HepG2 (cell line): ENCODE data around the gene DDX24. TPM values are rescaled to one million over a fixed set of nuclear protein-coding genes. Genes with fewer than 3 reads are reported as not detected.

ENCODE experiments used
- AGO2 ChIP-seq: fragments of 200-400 bp; formaldehyde crosslinking; optimal IDR thresholded peaks from 2 replicates; pipeline ENCODE3; 2017; ENCODE audit warnings: mild to moderate bottlenecking, low read depth, low read length, moderate library complexity
- BCL6 ChIP-seq: IDR thresholded peaks from 2 replicates; pipeline ENCODE4 v1.6.1; 2016; ENCODE audit warnings: missing genetic modification reagents, missing compliant biosample characterization
- DNMT3B ChIP-seq: conservative IDR thresholded peaks from 2 replicates; pipeline ENCODE4 v1.6.1; 2016; ENCODE audit warnings: missing biosample characterization, control low read depth
- KLF11 ChIP-seq: IDR thresholded peaks from 2 replicates; pipeline ENCODE4 v1.6.1; 2016; ENCODE audit warnings: missing compliant biosample characterization
- MATR3 ChIP-seq: sonication (generic); formaldehyde crosslinking; IDR thresholded peaks from 2 replicates; pipeline ENCODE4 v1.4.0; 2020; ENCODE audit warnings: missing genetic modification reagents
- NR3C1 ChIP-seq: sonication (generic); formaldehyde crosslinking; IDR thresholded peaks from 2 replicates; pipeline ENCODE4 v1.4.0; 2020; ENCODE audit warnings: missing genetic modification reagents
- PHB2 ChIP-seq: fragments of 450-650 bp; IDR thresholded peaks from 2 replicates; pipeline ENCODE4 v1.6.1; 2018; ENCODE audit not compliant: partially characterized antibody
- PHF21A ChIP-seq: sonication (generic); formaldehyde crosslinking; IDR thresholded peaks from 2 replicates; pipeline ENCODE4 v1.5.0; 2020; ENCODE audit warnings: mild to moderate bottlenecking, missing genetic modification reagents
- RFXAP ChIP-seq: sonication (generic); formaldehyde crosslinking; IDR thresholded peaks from 2 replicates; pipeline ENCODE4 v1.4.0; 2020; ENCODE audit warnings: missing genetic modification reagents, borderline replicate concordance
- SAP130 ChIP-seq: IDR thresholded peaks from 2 replicates; pipeline ENCODE4 v1.6.1; 2016; ENCODE audit warnings: low read depth
- SRSF4 ChIP-seq: fragments of 200-400 bp; formaldehyde crosslinking; IDR thresholded peaks from one replicate; pipeline ENCODE4 v1.6.1; 2018; ENCODE audit warnings: mild to moderate bottlenecking, low read depth, low read length, moderate library complexity; ENCODE audit not compliant: poor library complexity, severe bottlenecking
- SYNCRIP ChIP-seq: fragments of 200-400 bp; formaldehyde crosslinking; IDR thresholded peaks from 2 replicates; pipeline ENCODE4 v1.6.1; 2018; ENCODE audit warnings: mild to moderate bottlenecking, low read depth, low read length; ENCODE audit not compliant: insufficient read depth
- ZC3H4 ChIP-seq: sonication (generic); formaldehyde crosslinking; IDR thresholded peaks from 2 replicates; pipeline ENCODE4 v1.4.0; 2020; ENCODE audit warnings: missing genetic modification reagents, borderline replicate concordance
- ZFAT ChIP-seq: sonication (generic); formaldehyde crosslinking; conservative IDR thresholded peaks from 2 replicates; pipeline ENCODE4 v1.8.1; 2023; ENCODE audit warnings: missing genetic modification reagents, inconsistent platforms
- ZNF230 ChIP-seq: sonication (generic); formaldehyde crosslinking; IDR thresholded peaks from 2 replicates; pipeline ENCODE4 v1.4.0; 2020; ENCODE audit warnings: mild to moderate bottlenecking, missing genetic modification reagents
- ZNF33A ChIP-seq: sonication (generic); formaldehyde crosslinking; IDR thresholded peaks from 2 replicates; pipeline ENCODE4 v1.5.1; 2020; ENCODE audit warnings: missing genetic modification reagents, mild to moderate bottlenecking, moderate library complexity, borderline replicate concordance
- polyA plus RNA-seq, 8 experiments: library from polyadenylated mRNA; depleted of rRNA in 3 of 8; stranded (reverse) in 7 of 8; unstranded in 1 of 8; fragments of >200 nt; fragmentation: Illumina TruSeq in 4 of 8; extraction: Trizol in 4 of 8; gene quantifications; 2 replicates each; pipeline versions ENCODE4 v1.2.1 to v1.2.3, GENCODE V29; 2011 to 2016; ENCODE audit warnings: low read depth in 4 of 8, missing spikeins in 1 of 8, mixed read lengths in 1 of 8; ENCODE audit not compliant: insufficient read depth in 1 of 8
- total RNA-seq, 5 experiments: library from RNA; depleted of rRNA; stranded (reverse); fragments of >200 nt; fragmentation: Illumina TruSeq; extraction: Trizol; gene quantifications; 2 replicates each; pipeline ENCODE4 v1.2.3, GENCODE V29; 2016; ENCODE audit warnings: low read depth in 1 of 5
- TF ChIP-seq, protein P1 (sequence below): sonication (generic); formaldehyde crosslinking; IDR thresholded peaks from 2 replicates; pipeline ENCODE4 v1.4.0; 2020; ENCODE audit warnings: missing genetic modification reagents
- TF ChIP-seq, protein P2 (sequence below): sonication (generic); formaldehyde crosslinking; IDR thresholded peaks from 2 replicates; pipeline ENCODE4 v1.8.0; 2022; ENCODE audit warnings: missing genetic modification reagents, mild to moderate bottlenecking, inconsistent platforms, borderline replicate concordance
- TF ChIP-seq, protein P3 (sequence below): sonication (generic); formaldehyde crosslinking; IDR thresholded peaks from 2 replicates; pipeline ENCODE4 v1.8.0; 2023; ENCODE audit warnings: mild to moderate bottlenecking, missing genetic modification reagents
- TF ChIP-seq, protein P4 (sequence below): sonication (generic); formaldehyde crosslinking; IDR thresholded peaks from 2 replicates; pipeline ENCODE4 v1.5.0; 2020; ENCODE audit warnings: mild to moderate bottlenecking, missing genetic modification reagents

Gene DDX24
- total and polyA plus RNA-seq, 2 of the 13 experiments (the other 11 are each of a cell fraction or from before 2014, with no cell fraction given), result 67.3 to 149 TPM

DNA sequence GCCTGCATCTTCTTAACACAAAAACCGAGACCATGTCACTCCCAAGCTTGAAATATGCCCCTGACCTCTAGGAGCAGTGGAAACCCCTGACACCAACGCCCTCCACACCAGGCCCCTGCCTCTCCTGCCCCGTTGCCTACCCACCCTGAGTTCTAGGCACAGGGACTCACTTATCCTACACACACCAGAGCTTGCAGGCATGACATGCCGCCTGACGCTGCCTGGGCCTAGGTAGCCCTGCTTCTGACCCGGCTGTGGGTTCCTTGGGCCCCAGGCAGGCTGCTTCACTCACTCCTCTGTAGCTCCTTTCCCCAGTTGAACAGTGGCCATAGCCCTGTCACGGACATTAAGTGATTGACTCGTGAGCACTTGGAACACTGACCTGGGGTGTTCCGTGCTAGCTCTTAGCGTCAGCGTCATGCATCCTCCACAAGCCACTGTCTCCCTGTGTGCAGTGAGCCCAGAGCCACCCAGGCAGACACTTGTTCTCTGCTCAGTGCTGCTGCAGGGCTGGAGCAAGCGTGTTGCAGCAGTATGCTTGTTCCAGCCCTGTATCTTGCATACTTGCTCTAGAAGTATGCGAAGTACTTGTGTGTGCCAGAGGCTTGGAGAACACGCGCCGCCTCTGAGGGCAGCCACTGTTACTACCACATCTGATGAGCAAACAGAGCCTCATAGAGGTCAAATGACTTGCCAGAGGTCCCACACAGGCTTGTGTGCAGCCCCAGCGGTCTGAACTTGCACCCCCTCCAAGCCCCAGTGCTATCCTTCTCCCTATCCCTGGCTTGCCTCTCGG is 39.3 kb downstream of the DDX24 start (continued):
- TF ChIP-seq, protein P1, sequence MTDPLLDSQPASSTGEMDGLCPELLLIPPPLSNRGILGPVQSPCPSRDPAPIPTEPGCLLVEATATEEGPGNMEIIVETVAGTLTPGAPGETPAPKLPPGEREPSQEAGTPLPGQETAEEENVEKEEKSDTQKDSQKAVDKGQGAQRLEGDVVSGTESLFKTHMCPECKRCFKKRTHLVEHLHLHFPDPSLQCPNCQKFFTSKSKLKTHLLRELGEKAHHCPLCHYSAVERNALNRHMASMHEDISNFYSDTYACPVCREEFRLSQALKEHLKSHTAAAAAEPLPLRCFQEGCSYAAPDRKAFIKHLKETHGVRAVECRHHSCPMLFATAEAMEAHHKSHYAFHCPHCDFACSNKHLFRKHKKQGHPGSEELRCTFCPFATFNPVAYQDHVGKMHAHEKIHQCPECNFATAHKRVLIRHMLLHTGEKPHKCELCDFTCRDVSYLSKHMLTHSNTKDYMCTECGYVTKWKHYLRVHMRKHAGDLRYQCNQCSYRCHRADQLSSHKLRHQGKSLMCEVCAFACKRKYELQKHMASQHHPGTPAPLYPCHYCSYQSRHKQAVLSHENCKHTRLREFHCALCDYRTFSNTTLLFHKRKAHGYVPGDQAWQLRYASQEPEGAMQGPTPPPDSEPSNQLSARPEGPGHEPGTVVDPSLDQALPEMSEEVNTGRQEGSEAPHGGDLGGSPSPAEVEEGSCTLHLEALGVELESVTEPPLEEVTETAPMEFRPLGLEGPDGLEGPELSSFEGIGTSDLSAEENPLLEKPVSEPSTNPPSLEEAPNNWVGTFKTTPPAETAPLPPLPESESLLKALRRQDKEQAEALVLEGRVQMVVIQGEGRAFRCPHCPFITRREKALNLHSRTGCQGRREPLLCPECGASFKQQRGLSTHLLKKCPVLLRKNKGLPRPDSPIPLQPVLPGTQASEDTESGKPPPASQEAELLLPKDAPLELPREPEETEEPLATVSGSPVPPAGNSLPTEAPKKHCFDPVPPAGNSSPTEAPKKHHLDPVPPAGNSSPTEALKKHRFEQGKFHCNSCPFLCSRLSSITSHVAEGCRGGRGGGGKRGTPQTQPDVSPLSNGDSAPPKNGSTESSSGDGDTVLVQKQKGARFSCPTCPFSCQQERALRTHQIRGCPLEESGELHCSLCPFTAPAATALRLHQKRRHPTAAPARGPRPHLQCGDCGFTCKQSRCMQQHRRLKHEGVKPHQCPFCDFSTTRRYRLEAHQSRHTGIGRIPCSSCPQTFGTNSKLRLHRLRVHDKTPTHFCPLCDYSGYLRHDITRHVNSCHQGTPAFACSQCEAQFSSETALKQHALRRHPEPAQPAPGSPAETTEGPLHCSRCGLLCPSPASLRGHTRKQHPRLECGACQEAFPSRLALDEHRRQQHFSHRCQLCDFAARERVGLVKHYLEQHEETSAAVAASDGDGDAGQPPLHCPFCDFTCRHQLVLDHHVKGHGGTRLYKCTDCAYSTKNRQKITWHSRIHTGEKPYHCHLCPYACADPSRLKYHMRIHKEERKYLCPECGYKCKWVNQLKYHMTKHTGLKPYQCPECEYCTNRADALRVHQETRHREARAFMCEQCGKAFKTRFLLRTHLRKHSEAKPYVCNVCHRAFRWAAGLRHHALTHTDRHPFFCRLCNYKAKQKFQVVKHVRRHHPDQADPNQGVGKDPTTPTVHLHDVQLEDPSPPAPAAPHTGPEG (CRISPR knock-in tag), result no peak
- TF ChIP-seq KLF11 (CRISPR knock-in tag), result no peak
- no peak for TF ChIP-seq ZFAT (CRISPR knock-in tag)
- no peak for TF ChIP-seq ZNF230 (CRISPR knock-in tag)
- no peak for TF ChIP-seq SRSF4
- TF ChIP-seq ZC3H4 (CRISPR knock-in tag), result no peak
- no peak for TF ChIP-seq AGO2
- TF ChIP-seq DNMT3B (CRISPR knock-in tag), result no peak
- no peak for TF ChIP-seq NR3C1 (CRISPR knock-in tag)
- TF ChIP-seq ZNF33A (CRISPR knock-in tag), result no peak
- TF ChIP-seq SYNCRIP, result no peak
- TF ChIP-seq MATR3, result no peak
- TF ChIP-seq RFXAP, result no peak
- TF ChIP-seq PHB2, result no peak
- TF ChIP-seq, protein P2, sequence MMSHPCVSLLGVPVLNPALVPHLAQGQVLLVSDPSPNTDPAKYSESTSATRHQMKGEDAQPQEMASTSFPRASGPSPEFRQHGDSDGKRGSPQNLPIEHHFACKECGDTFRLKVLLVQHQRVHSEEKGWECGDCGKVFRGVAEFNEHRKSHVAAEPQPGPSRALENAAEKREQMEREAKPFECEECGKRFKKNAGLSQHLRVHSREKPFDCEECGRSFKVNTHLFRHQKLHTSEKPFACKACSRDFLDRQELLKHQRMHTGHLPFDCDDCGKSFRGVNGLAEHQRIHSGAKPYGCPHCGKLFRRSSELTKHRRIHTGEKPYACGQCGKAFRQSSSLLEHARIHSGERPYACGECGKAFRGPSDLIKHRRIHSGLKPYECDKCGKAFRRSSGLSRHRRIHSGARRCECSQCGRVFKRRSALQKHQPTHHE (CRISPR knock-in tag), result no peak
- TF ChIP-seq, protein P3, sequence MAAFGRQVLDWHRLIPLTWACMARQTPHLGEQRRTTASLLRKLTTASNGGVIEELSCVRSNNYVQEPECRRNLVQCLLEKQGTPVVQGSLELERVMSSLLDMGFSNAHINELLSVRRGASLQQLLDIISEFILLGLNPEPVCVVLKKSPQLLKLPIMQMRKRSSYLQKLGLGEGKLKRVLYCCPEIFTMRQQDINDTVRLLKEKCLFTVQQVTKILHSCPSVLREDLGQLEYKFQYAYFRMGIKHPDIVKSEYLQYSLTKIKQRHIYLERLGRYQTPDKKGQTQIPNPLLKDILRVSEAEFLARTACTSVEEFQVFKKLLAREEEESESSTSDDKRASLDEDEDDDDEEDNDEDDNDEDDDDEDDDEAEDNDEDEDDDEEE (CRISPR knock-in tag), result no peak
- TF ChIP-seq BCL6, result 0 out of 2 replicates have a peak, but pooled peaks have one; percentile 14
- TF ChIP-seq, protein P4, sequence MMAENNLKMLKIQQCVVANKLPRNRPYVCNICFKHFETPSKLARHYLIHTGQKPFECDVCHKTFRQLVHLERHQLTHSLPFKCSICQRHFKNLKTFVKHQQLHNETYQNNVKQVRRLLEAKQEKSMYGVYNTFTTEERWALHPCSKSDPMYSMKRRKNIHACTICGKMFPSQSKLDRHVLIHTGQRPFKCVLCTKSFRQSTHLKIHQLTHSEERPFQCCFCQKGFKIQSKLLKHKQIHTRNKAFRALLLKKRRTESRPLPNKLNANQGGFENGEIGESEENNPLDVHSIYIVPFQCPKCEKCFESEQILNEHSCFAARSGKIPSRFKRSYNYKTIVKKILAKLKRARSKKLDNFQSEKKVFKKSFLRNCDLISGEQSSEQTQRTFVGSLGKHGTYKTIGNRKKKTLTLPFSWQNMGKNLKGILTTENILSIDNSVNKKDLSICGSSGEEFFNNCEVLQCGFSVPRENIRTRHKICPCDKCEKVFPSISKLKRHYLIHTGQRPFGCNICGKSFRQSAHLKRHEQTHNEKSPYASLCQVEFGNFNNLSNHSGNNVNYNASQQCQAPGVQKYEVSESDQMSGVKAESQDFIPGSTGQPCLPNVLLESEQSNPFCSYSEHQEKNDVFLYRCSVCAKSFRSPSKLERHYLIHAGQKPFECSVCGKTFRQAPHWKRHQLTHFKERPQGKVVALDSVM (CRISPR knock-in tag), result no peak
- peak; percentile 29; the same call in 1 of the 2 replicates for TF ChIP-seq PHF21A (CRISPR knock-in tag)
- no peak for TF ChIP-seq SAP130 (CRISPR knock-in tag)
